ENCODE measurements around the gene MARCO. TPM values are rescaled to one million over a fixed set of nuclear protein-coding genes. Genes with fewer than 3 reads are reported as not detected.
A peak's percentile ranks its signal among the peaks of the same experiment; 100 is the strongest.

Gene MARCO
- total RNA-seq, 1 donor: not detected

- DNase-seq (ENCODE audit: low read depth): no peak
- TF ChIP-seq CTCF (IDR thresholded peaks at IDR 0.05; ENCODE audit: insufficient read depth, low read depth, low read length): no peak
- H3K4me3 ChIP-seq (ENCODE audit: low read depth, low read length): no peak overlapping the region
Measured at GRCh38 chr2:119024152-119024551, 82.2 kb downstream of the MARCO start.

GRCh38 chr2:119024568-119024967, 82.6 kb downstream of the MARCO start:
- no peak overlapping the region for H3K4me3 ChIP-seq (ENCODE audit: low read depth, low read length)
- no peak for TF ChIP-seq CTCF (IDR thresholded peaks at IDR 0.05; ENCODE audit: insufficient read depth, low read depth, low read length)
- no peak for DNase-seq (ENCODE audit: low read depth)

- no peak overlapping the region for H3K4me3 ChIP-seq (ENCODE audit: low read depth, low read length)
- no peak for TF ChIP-seq CTCF (IDR thresholded peaks at IDR 0.05; ENCODE audit: insufficient read depth, low read depth, low read length)
- DNase-seq (ENCODE audit: low read depth): no peak
Measured at GRCh38 chr2:119025013-119025412, 83.0 kb downstream of the MARCO start.

GRCh38 chr2:119025762-119026351, 83.9 kb downstream of the MARCO start:
- H3K4me3 ChIP-seq (ENCODE audit: low read depth, low read length): no peak overlapping the region
- TF ChIP-seq CTCF (IDR thresholded peaks at IDR 0.05; ENCODE audit: insufficient read depth, low read depth, low read length): no peak
- DNase-seq (ENCODE audit: low read depth): no peak

- DNase-seq (ENCODE audit: low read depth): no peak
- no peak overlapping the region for H3K4me3 ChIP-seq (ENCODE audit: low read depth, low read length)
- no peak for TF ChIP-seq CTCF (IDR thresholded peaks at IDR 0.05; ENCODE audit: insufficient read depth, low read depth, low read length)
Measured at GRCh38 chr2:119026890-119027289, 84.9 kb downstream of the MARCO start.

- DNase-seq (ENCODE audit: low read depth): peak; percentile 27
- peak; percentile 61 for TF ChIP-seq CTCF (IDR thresholded peaks at IDR 0.05; ENCODE audit: insufficient read depth, low read depth, low read length)
- no peak overlapping the region for H3K4me3 ChIP-seq (ENCODE audit: low read depth, low read length)
Measured at GRCh38 chr2:119028327-119029174, 86.6 kb downstream of the MARCO start.

All from fibroblast of villous mesenchyme (primary cell).